Activated naive CD8-positive, alpha-beta T cell (primary cell): ENCODE results near the gene ZNF821.
"Not testable (repeated sequence)": the region's sequence is repeated elsewhere in the genome, so short reads cannot be mapped to it uniquely, and the experiment has no call there.

Experiments
- H3K27ac Mint-ChIP-seq: one replicate; pipeline ENCODE4 v1.8.0; 2021; ENCODE audit warnings: mixed read lengths
- H3K27me3 Mint-ChIP-seq: one replicate; pipeline ENCODE4 v1.8.0; 2021; ENCODE audit warnings: mixed read lengths
- H3K36me3 Mint-ChIP-seq: one replicate; pipeline ENCODE4 v1.8.0; 2021; ENCODE audit warnings: mixed read lengths
- H3K4me1 Mint-ChIP-seq: one replicate; pipeline ENCODE4 v1.8.0; 2021; ENCODE audit warnings: low read depth, mixed read lengths
- H3K4me3 Mint-ChIP-seq: one replicate; pipeline ENCODE4 v1.8.0; 2021; ENCODE audit warnings: mild to moderate bottlenecking, mixed read lengths
- H3K9me3 Mint-ChIP-seq: one replicate; pipeline ENCODE4 v1.8.0; 2021; ENCODE audit warnings: low read depth, mixed read lengths

Gene ZNF821

GRCh38 chr16:71885261-71885650 lies 1.3 kb upstream of the ZNF821 start:
- Mint-ChIP-seq H3K4me1 (peaks cover 37% of the 10 kb centered on the region), H3K27ac (peak overlapping the region; percentile 41), H3K9me3 (no peaks in the 10 kb centered on the region), H3K36me3 (no peaks in the 10 kb centered on the region), H3K4me3 (peak overlapping the region; percentile 93), H3K27me3 (no peaks in the 10 kb centered on the region)

GRCh38 chr16:71883168-71883848 lies 674 bp downstream of the ZNF821 start:
- Mint-ChIP-seq H3K9me3 (no peaks in the 10 kb centered on the region), H3K4me3 (peak overlapping the region; percentile 89), H3K27ac (peak overlapping the region; percentile 30), H3K27me3 (no peaks in the 10 kb centered on the region), H3K36me3 (no peaks in the 10 kb centered on the region), H3K4me1 (peaks cover 46% of the 10 kb centered on the region)

GRCh38 chr16:71882505-71883167 lies 1.3 kb downstream of the ZNF821 start:
- Mint-ChIP-seq H3K36me3 (no peaks in the 10 kb centered on the region), H3K4me3 (peak overlapping the region; percentile 89), H3K27ac (peak overlapping the region; percentile 30), H3K4me1 (peaks cover 46% of the 10 kb centered on the region), H3K9me3 (no peaks in the 10 kb centered on the region), H3K27me3 (no peaks in the 10 kb centered on the region)

- Mint-ChIP-seq H3K4me3 (peak overlapping the region; percentile 40), H3K36me3 (no peaks in the 10 kb centered on the region), H3K27ac (peak overlapping the region; percentile 36), H3K4me1 (peaks cover 42% of the 10 kb centered on the region), H3K27me3 (no peaks in the 10 kb centered on the region), H3K9me3 (no peaks in the 10 kb centered on the region)
Measured at GRCh38 chr16:71880176-71880575, 3.8 kb downstream of the ZNF821 start.

GRCh38 chr16:71878911-71879310 lies 5.1 kb downstream of the ZNF821 start:
- Mint-ChIP-seq H3K4me1 (peaks cover 36% of the 10 kb centered on the region), H3K4me3 (no peak overlapping the region), H3K27me3 (no peaks in the 10 kb centered on the region), H3K27ac (no peak overlapping the region), H3K36me3 (no peaks in the 10 kb centered on the region), H3K9me3 (no peaks in the 10 kb centered on the region)

GRCh38 chr16:71873199-71873598 lies 10.8 kb downstream of the ZNF821 start:
- peaks cover 15% of the 10 kb centered on the region for H3K4me1 Mint-ChIP-seq
- H3K27ac Mint-ChIP-seq, result peak overlapping the region; percentile 66
- H3K27me3 Mint-ChIP-seq, result no peaks in the 10 kb centered on the region
- H3K9me3 Mint-ChIP-seq, result no peaks in the 10 kb centered on the region
- H3K36me3 Mint-ChIP-seq, result peaks cover 4% of the 10 kb centered on the region
- peak overlapping the region; percentile 35 for H3K4me3 Mint-ChIP-seq

GRCh38 chr16:71870818-71871217 lies 13.2 kb downstream of the ZNF821 start:
- H3K36me3 Mint-ChIP-seq, result peaks cover 4% of the 10 kb centered on the region
- H3K4me1 Mint-ChIP-seq, result peaks cover 15% of the 10 kb centered on the region
- H3K9me3 Mint-ChIP-seq, result no peaks in the 10 kb centered on the region
- no peak overlapping the region for H3K4me3 Mint-ChIP-seq
- no peaks in the 10 kb centered on the region for H3K27me3 Mint-ChIP-seq
- H3K27ac Mint-ChIP-seq, result no peak overlapping the region

GRCh38 chr16:71869089-71869488 lies 14.9 kb downstream of the ZNF821 start:
- H3K27me3 Mint-ChIP-seq, result no peaks in the 10 kb centered on the region
- no peaks in the 10 kb centered on the region for H3K9me3 Mint-ChIP-seq
- H3K27ac Mint-ChIP-seq, result no peak overlapping the region
- H3K4me1 Mint-ChIP-seq, result peaks cover 17% of the 10 kb centered on the region
- H3K36me3 Mint-ChIP-seq, result peaks cover 4% of the 10 kb centered on the region
- H3K4me3 Mint-ChIP-seq, result no peak overlapping the region

- Mint-ChIP-seq H3K27me3 (no peaks in the 10 kb centered on the region), H3K9me3 (no peaks in the 10 kb centered on the region), H3K36me3 (peaks cover 4% of the 10 kb centered on the region), H3K4me1 (peaks cover 13% of the 10 kb centered on the region), H3K4me3 (no peak overlapping the region), H3K27ac (no peak overlapping the region)
Measured at GRCh38 chr16:71867939-71868338, 16.0 kb downstream of the ZNF821 start.

GRCh38 chr16:71867175-71867574 lies 16.8 kb downstream of the ZNF821 start:
- H3K36me3 Mint-ChIP-seq, H3K4me1 Mint-ChIP-seq, H3K27ac Mint-ChIP-seq, H3K9me3 Mint-ChIP-seq, H3K27me3 Mint-ChIP-seq, H3K4me3 Mint-ChIP-seq: not testable (repeated sequence)

GRCh38 chr16:71865173-71865863 lies 18.7 kb downstream of the ZNF821 start:
- no peak overlapping the region for H3K27ac Mint-ChIP-seq

GRCh38 chr16:71863995-71864394 lies 20.0 kb downstream of the ZNF821 start:
- no peak overlapping the region for H3K27ac Mint-ChIP-seq
- no peaks in the 10 kb centered on the region for H3K36me3 Mint-ChIP-seq
- no peaks in the 10 kb centered on the region for H3K9me3 Mint-ChIP-seq
- no peak overlapping the region for H3K4me3 Mint-ChIP-seq
- no peaks in the 10 kb centered on the region for H3K27me3 Mint-ChIP-seq
- H3K4me1 Mint-ChIP-seq, result peaks cover 7% of the 10 kb centered on the region

More at GRCh38 chr16:71865173-71865863, 18.7 kb downstream of the ZNF821 start:
- H3K36me3 Mint-ChIP-seq, result peaks cover 4% of the 10 kb centered on the region
- H3K9me3 Mint-ChIP-seq, result no peaks in the 10 kb centered on the region
- no peak overlapping the region for H3K4me3 Mint-ChIP-seq
- H3K4me1 Mint-ChIP-seq, result peaks cover 7% of the 10 kb centered on the region
- no peaks in the 10 kb centered on the region for H3K27me3 Mint-ChIP-seq

GRCh38 chr16:71859762-71860521 lies 24.0 kb downstream of the ZNF821 start:
- Mint-ChIP-seq H3K9me3 (no peaks in the 10 kb centered on the region), H3K27ac (no peak overlapping the region), H3K27me3 (no peaks in the 10 kb centered on the region), H3K36me3 (no peaks in the 10 kb centered on the region), H3K4me1 (peaks cover 20% of the 10 kb centered on the region), H3K4me3 (no peak overlapping the region)

GRCh38 chr16:71855937-71856662 lies 27.9 kb downstream of the ZNF821 start:
- peaks cover 45% of the 10 kb centered on the region for H3K4me1 Mint-ChIP-seq
- no peaks in the 10 kb centered on the region for H3K27me3 Mint-ChIP-seq
- no peaks in the 10 kb centered on the region for H3K36me3 Mint-ChIP-seq

More at GRCh38 chr16:71855937-71856662, 27.9 kb downstream of the ZNF821 start:
- no peak overlapping the region for H3K4me3 Mint-ChIP-seq
- H3K27ac Mint-ChIP-seq, result peak overlapping the region; percentile 36
- no peaks in the 10 kb centered on the region for H3K9me3 Mint-ChIP-seq
